GM18861 (cell line): ENCODE results near the gene NGFR.
A peak's percentile ranks its signal among the peaks of the same experiment; 100 is the strongest.

ENCODE experiments used
- ATAC-seq: cut with Tn5 transposase; IDR thresholded peaks from one replicate; pipeline ENCODE4 v1.9.1; 2021; ENCODE audit not compliant: unreplicated experiment

Gene NGFR

DNA sequence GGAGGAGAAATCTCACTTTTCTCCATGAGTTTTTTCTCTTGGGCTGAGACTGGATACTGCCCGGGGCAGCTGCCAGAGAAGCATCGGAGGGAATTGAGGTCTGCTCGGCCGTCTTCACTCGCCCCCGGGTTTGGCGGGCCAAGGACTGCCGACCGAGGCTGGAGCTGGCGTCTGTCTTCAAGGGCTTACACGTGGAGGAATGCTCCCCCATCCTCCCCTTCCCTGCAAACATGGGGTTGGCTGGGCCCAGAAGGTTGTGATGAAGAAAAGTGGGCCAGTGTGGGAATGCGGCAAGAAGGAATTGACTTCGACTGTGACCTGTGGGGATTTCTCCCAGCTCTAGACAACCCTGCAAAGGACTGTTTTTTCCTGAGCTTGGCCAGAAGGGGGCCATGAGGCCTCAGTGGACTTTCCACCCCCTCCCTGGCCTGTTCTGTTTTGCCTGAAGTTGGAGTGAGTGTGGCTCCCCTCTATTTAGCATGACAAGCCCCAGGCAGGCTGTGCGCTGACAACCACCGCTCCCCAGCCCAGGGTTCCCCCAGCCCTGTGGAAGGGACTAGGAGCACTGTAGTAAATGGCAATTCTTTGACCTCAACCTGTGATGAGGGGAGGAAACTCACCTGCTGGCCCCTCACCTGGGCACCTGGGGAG lies 19.1 kb downstream of the NGFR start:
- ATAC-seq = no peak

DNA sequence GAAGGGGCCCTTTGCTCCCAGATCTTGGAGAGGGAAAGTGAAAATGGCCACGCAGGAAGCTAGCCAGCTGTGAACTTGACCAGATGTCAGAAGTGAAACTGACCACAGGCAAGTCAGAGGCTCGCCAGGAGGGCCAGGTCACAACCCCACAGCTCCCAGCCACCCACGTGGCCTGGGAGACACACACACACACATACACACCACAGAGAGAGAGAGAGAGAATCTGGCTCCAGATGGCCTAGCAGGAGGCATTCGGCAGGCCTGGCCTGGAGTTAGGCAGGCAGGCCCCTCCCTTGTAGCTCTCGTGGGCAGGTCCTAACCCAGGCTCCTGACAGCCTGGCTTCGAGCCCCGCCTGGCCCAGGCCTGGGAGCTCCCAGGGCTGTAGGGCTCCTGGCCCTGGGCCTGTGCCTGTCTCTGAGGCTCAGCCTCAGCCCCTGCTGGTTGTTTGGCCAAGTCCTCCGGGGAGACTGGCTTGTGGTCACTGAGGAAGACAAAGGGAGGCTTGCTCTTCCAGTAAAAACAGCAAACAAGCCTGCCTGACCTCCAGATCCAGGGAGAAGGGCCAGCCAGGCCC lies 20.2 kb downstream of the NGFR start:
- peak; percentile 81 for ATAC-seq

DNA sequence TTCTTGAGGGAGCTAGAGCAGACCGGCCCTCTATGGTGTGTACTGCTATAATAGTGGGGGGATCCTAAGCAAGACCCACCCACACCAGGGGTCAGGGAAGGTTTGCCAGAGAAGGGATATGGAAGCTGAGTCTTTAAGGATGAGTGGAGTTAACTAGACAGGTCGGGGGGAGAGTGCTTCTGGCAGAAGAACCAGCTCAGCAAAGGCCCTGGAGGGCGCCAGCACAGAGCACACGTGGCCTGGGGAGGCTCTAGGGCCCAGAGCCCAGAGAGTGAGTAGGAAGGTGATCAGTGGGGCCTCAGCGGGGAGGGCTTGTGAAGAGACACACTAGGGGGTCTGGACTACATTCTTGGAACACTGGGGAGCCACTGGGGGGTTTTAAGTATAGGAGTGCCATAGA lies 21.1 kb downstream of the NGFR start:
- no peak for ATAC-seq

DNA sequence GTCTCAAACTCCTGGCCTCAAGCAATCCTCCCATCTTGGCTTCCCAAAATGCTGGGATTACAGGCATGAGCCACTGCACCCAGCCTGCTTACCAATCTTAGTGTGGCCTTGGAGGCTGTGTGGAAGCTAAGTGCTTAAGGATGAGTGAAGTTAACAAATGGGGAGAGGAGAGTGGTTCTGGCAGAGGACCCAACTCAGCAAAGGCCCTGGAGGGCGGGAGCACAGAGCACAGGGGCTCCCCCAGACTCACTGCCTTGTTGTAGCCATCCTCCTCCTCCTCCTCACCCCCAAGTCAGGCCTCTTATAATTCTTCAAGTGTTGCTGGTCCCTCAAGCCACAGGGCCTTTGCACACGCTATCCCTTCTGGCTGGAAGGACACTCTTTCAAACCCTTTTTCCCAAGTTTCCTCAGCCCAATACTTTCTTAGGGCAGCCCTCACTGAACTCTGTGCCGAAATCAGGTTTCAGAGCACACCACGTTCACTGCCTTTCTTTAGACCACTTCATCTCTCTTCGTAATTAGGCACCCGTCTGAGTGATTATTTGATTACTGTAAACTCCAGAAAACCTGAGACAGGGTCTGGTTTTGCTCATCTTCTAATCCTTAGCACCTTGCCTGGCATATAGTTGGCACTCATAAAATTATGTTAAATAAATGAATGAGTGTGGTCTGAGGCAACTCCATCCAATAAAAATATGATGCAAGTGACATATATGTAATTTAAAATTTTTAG lies 23.4 kb downstream of the NGFR start:
- no peak for ATAC-seq

DNA sequence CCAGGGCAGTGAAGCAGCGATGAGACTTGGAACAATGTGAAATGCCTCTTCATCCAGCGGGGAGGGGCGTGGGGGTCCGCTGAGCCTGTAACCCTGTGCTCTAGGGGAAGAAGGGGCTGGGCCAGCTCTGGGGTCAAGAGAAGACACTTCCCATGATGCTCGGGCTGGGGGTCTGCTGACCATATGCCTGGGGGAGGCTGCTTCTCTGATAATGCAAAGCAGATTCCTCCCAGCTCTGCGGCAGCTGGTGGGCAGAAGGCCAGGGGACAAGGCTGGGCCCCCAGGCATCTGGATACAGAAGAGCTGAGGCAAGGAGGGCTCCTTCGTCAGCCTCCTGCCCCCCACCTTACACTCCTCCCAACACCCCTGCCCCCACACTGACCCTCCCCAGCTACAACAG lies 24.7 kb downstream of the NGFR start:
- no peak for ATAC-seq

DNA sequence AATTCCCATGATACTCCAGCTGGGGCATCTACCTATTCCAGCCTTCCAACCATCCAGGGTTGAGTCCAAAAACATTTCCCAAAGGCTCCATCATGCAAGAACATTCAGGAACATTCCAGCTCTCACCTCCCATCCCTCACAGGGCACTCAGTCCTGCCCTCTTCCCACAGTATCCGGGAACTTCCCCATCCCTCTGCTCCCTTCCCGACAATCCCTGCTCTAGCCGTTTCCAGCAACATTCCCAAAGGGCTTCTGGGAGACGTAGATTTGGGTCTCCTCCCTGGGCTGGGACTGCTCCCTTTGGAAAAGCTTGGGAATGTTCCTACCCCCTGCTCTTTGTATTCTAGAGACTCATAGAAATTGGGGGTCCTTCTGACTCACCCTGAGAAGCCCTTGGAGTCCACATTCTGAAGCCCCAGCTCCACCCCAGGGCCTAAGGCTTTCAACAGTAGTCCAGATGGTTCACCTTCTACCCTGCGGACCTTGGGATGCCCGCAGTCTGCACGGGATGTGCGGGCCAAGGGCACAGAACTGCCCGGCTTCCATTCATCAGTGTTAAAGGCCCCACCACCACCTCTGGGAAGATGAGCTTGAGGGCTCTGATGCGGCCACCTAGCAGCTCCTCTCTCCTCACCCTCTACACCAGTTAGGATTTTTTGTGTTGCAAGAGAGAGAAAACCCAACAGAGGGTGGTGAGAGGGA lies 25.4 kb downstream of the NGFR start:
- no peak for ATAC-seq

DNA sequence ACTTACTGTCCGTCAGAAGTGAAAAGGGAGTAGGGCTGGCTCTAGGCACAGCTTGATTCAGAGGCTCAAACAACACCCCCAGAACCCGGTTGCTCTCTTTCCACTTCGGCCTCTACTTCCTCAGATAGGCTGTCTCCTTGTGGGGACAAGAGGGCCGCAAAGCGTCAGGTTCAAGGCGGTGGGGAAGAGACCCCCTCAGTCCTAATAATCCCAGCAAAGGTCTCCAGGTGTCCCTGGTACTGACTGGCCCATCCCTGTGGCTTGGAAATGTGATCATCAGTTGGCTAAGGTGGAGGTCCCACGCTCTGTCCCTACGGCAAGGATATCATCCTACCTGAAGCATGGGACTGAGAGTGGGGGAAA lies 26.0 kb downstream of the NGFR start:
- no peak for ATAC-seq

DNA sequence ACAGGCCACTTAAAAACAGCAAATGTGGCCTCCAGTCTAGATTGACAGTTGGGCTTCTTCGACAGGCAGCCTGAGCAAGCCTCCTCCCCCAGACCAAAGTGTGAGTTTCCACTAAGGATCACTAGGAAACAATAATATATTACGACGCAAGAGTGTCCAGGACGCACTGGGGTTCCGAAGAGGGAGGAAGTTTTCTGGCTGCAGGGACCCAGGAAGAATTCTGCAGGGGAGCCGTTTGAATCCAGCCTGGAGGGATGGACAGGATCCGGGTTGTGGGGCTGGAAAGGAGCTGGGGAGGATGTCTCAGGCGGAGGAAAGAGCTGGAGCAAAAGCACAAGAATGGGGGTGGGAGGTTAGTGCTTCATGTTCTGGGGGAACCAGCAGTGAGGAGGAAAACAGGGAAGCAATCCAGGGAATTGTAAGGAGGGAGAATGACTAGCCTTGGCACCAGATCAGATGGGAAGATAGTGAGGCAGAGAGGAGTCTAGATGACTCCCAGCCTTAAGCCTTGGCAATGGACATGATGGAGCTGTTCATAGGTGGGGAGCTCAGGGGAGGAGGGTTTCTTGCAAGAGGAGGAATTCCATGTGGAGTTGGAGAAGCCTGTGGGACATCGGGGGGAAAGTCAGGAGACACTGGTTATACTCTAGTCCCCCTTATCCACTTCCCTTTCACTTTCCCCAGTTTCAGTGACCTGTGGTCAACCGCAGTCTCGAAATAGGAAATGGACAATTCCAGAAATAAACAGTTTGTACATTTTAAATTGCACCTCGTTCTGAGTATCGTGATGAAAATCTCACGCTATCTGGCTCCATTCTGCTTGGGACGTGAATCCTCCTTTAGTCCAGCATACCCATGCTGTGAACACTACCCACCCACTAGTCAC lies 26.6 kb downstream of the NGFR start:
- ATAC-seq = no peak

DNA sequence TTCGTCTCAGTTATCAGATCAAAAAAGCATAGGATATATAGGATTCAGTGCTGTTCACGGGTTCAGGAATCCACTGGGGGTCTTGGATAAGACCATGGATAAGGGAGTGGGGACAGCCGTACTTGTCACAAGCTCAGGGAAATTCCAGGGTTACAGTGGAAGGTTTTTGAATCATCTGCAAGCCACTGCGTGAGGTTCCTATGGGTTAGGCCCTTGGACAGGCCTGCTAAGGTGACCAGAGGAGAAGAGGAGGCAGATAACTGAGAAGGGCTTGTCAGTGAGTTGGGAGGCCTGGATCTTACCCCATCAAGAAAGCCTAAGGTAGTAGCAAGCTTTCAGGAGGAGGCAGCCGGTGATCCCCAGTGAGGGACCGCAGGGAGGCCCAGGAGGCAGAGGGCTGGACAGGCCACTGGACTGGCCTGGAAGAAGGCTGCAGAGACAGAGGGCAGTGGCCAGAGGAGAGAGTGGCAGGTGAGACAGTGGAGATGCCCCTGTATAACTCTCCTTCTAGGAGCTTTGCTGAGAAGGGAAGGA lies 27.3 kb downstream of the NGFR start:
- ATAC-seq = no peak

DNA sequence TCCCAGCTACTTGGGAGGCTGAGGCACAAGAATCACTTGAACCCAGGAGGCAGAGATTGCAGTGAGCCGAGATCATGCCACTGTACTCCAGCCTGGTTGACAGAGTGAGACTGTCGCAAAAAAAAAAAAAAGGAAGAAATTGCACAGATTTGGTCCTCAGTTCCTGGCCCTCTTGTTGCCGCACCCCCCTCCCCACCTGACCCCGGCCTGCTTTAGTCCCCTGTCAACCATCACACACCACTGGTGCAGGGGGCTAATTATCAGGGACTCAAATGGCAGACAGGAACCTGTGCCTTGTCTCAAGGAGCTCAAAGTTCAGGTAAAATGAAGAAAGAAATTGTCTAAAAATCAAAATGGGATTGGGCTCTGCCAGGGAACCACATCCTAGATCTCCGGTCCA lies 28.1 kb downstream of the NGFR start:
- no peak for ATAC-seq

DNA sequence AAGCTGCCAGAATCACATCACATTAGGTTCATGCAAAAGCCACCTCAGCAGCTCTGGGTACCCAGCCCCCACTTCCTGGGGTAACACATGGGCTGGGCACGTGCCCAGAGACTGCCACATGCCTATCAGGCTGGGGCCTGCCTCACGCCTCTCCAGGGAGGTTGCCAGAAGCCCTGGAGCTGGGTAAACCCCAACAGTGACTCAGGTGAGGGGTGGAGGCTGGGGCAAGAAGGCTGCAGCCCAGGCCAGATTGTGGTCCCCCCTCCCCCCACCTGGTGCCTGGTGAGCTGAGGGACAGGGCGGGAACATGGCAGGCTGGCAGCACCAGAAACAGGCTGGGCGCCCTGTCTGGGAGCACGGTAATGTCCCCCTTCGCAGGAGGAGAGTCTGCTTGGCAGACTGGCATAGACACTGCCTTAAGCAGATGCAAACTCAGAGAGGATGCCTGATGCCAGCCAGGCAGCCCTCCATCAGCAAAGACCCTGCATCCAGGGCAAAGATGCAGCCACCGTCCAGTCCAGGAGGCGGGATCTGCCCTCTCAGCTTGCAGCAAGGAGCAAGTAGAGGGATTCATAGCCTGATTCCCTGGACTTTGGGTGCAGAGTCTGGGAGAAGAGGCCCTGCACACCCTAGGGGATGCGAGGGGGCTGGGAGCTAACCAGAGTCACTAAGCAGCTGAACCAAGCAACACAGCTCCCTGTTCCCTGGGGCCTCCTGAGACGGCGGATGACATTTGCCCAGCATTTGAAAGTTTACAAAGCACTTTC lies 28.8 kb downstream of the NGFR start:
- ATAC-seq = no peak

DNA sequence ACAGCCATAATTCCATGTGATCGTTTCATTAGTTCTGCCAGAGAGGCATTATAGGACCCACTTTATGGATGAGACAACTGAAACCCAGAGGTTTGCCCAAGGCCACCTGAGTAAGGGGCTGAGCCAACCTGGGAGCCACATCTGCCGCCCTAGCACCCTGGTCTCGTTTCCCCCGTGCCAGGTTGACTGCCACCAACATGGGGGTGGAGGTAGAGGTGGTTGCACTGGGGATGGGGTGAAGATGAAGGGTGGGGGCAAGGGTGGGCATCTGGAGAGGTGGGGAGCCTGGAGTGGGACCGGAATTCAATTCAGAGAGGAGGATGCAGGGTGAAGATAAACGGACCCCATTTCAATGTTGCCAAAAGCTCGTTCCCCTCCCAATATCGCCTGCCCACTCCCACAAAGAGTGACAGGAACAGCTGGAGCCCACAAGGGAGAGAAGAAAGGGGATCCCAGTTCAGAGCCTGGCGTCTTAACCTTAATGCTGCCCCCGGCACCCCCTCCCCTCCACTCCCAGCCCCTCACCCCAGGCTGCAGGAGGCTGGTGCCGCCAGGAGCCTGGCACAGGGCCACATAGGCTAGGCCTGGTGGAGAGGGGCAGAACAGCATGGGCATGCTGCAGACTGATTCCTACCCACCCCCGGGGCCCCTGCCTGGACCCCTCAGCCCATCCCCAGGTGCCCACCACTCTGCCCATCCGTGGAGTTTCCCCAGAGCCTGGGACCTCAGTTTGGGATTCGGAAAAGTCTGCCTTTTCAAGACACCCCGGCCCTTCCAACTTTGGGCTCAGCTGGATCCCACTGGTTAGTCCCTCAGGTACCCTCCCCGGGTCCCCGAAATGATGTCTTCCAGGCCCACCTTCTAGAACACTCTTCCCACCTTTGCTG lies 29.6 kb downstream of the NGFR start:
- ATAC-seq = no peak

DNA sequence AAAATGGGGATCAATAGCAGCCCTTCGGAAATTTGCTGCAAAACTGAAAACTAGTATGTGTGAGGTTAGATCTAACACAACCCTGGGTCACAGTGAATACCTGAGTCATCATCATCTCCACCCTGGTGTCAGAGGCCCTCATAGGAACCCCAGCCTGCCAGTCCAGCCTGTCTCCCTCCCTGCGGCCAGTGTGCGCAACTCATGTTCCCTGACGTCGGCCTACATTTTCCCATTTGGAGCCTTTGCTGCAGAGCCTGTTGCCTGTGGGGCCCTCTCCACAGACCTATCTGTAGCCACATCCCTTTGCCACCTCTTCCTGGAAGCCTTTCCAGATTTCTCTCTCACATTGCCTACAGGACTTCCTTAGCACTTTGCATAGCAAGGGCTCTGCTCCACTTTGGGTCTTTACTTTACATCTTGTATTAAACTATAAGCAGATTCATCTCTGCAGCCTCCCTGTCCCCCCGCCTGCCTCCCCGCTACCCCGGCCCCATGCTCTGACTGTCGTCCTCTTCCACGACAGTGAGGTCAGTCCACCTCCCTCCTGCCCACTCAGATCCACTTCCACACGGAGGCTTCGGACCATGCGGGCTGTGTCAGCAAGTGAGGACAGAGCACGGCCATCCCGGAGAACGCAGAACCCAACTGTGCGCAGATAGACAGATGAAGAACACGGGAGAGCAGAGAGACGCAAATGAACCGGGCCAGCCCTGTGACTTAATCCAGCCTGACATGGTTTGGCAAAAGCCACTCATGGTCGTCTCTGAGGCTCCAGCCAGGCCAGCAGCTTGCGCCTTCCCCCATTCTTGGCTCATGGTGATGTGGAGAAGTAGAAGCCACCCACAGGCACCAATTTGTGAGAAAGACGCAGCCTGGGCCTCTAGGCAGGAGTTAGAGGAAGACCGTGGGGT lies 31.0 kb downstream of the NGFR start:
- no peak for ATAC-seq

DNA sequence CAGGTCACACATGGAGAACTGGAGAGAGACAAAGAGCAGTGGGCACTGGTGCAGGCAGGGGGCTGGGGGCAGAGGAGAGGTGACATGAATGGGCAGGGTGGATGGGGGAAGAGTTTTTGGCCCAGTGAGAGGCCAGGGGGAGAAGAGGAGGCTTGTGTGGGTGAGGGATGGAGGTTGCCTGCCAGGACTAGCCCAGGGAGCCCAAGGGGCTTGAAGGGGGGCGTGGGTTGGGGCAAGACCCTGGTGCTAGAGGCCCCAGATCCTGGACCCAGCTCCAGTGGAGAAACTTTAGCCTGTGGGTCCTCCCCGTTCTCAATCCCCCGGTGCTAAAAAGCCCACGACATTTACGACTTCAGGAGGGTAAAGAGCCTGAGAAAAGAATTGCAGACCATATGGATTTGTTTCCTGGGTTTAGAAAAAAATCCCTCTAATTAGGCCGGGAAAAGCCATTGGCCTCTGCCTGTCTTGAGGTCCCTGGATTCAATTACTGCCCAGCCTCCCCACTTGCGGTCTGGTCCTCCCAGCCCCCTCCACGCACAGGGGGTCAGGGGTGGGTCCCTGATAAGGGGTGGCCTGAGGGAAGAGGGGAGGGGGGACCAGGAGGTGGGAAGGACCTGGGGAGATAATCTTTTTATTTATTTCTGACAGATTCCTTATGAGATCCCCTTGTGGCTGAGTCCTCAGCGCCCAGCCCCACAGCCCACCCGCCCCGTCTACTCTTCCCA lies 33.0 kb downstream of the NGFR start:
- no peak for ATAC-seq

DNA sequence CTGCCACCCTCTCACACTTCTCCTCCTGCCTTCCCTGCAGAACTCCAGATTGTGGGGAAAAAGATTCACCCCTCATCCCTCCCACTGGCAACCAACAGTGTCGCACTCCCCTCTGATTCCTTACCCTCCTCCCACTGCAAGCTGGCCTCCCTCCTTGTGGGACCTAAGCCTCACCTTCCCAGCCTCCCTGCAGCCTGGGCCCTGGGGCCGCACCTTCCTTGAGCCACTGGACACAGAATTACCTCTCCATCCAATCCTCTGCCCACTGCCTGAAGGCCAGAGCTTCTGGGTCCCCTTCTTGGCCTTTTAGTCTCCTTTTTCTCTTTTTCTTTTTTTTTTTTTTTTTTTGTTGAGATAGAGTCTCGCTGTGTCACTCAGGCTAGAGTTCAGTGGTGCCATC lies 33.9 kb downstream of the NGFR start:
- no peak for ATAC-seq

DNA sequence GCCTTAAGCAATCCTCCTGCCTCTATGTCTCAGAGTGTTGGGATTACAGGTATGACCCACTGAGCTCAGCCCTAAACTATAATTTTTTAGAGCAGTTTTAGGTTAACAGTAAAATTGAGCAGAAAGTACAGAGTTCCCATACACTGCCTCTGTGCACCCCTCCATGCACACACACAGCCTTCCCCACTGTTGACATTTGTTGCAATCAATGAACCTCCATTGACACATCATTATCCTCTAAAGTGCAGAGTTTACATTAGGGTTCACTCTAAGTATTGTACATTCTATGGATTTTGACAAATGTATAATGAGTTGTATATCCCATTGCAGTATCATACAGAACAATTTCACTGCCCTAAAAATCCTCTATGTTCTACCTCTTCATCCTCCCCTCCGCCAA lies 35.0 kb downstream of the NGFR start:
- no peak for ATAC-seq

DNA sequence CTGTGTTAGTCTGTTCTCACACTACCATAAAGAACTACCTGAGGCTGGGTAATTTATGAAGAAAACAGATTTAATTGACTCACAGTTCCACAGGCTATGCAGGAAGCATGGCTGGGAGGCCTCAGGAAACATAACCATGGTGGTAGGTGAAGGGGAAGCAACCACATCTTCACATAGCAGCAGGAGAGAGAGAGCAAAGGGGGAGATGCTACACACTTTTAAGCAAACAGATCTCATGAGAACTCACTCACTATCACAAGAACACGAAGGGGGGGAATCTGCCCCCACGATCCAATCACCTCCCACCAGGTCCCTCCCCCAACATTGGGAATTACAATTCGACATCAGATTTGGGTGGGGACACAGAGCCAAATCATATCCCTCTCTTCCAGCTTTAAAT lies 48.8 kb downstream of the NGFR start:
- ATAC-seq = no peak
